Cardiac fibroblast (primary cell): ENCODE data around the gene PDZD2.

Source experiments
- DNase-seq, 2 donors: peaks; one replicate each; pipeline versions ENCODE4 v3.0.0 to v3.0.0-alpha.2; 2010; ENCODE audit warnings: low read depth in 2 of 2
- H3K4me3 ChIP-seq, 2 donors: replicated peaks in 1 of 2; 1 replicate in 1 of 2; 2 replicates in 1 of 2; pipeline ENCODE4 v1.5.1; 2011; ENCODE audit warnings: low read depth in 2 of 2, low read length in 2 of 2, mild to moderate bottlenecking in 2 of 2, moderate library complexity in 1 of 2
- TF ChIP-seq, protein P1 (sequence below): IDR thresholded peaks from one replicate; pipeline ENCODE4 v1.5.1; 2011; ENCODE audit warnings: low read depth, mild to moderate bottlenecking, low read length, inconsistent platforms

PDZD2 gene

DNA sequence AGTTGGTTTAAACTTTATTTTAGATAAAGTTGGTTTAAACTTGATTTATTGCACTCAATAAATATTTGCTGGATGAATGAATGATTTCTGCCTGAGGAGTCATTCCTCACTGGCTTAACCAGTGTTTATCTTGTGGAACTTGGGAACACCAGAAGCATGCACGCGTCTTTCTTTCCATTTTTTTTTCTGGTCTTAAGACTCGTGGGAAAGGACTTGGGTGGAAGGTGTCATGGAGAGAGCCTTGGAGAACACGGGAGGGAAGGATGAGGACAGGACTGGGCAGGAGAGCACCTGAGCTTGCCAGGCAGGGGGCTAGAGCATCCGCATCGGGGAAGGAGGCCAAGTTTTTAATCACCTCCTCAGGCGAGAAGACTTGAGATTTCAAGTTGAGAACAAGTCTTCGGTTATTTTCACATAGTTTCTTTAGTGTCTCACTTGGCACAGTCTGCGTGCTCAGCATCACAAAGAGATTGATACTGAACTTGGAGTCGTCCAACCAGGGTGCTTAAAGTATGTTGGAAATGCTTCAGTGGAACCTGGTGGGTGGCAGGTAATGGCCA is 144.2 kb downstream of the PDZD2 start:
- TF ChIP-seq, protein P1, sequence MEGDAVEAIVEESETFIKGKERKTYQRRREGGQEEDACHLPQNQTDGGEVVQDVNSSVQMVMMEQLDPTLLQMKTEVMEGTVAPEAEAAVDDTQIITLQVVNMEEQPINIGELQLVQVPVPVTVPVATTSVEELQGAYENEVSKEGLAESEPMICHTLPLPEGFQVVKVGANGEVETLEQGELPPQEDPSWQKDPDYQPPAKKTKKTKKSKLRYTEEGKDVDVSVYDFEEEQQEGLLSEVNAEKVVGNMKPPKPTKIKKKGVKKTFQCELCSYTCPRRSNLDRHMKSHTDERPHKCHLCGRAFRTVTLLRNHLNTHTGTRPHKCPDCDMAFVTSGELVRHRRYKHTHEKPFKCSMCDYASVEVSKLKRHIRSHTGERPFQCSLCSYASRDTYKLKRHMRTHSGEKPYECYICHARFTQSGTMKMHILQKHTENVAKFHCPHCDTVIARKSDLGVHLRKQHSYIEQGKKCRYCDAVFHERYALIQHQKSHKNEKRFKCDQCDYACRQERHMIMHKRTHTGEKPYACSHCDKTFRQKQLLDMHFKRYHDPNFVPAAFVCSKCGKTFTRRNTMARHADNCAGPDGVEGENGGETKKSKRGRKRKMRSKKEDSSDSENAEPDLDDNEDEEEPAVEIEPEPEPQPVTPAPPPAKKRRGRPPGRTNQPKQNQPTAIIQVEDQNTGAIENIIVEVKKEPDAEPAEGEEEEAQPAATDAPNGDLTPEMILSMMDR: no peak
- no peak for DNase-seq
- no peak overlapping the region for H3K4me3 ChIP-seq

DNA sequence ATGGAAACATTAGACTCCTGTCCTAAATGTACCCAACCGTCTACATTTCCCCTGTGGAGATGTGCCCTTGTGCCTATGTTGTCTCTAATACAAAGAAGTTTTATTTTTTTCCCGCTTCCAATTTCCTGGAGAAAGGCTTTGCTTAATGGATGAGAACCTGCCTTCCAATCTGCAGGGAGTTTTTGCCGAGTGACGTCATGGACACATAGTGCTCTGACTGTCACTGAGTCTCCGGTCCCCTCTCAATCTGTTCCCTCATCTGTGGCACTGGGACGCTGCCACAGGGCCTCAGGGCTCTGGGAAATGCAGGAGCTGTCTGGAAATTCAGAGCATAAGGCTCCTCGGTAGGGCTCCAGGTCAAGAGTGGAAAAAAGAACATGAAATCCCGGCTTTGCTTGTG is 144.8 kb downstream of the PDZD2 start:
- no peak overlapping the region for H3K4me3 ChIP-seq
- no peak for DNase-seq
- TF ChIP-seq, protein P1: no peak

DNA sequence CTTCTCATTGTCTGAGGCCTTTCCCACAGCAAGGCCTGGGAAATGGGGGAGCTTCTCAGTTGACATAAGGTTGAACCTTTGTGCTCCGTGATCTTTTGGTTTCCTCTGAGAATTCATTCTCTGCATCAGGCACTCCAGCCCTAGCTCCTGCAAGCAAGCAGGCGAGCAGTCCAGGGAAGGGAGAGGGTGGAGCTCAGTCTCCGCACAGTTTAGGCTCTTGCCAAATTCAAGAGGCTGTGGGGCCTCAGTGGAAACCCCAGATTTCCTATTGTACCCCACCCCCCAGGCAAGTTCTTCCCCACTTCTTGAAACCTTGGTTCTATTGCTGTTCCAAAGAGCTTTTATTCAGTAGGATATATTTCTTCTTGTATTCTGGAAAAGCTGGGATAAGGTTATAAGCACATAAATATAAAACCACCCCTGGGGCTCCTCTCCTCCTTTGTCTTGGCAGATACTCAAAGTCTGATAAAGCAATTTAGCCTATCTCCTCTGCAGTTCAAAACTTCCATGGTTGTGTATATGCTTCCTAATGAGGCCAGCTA is 147.2 kb downstream of the PDZD2 start:
- H3K4me3 ChIP-seq: no peak overlapping the region
- no peak for DNase-seq
- TF ChIP-seq, protein P1: no peak

DNA sequence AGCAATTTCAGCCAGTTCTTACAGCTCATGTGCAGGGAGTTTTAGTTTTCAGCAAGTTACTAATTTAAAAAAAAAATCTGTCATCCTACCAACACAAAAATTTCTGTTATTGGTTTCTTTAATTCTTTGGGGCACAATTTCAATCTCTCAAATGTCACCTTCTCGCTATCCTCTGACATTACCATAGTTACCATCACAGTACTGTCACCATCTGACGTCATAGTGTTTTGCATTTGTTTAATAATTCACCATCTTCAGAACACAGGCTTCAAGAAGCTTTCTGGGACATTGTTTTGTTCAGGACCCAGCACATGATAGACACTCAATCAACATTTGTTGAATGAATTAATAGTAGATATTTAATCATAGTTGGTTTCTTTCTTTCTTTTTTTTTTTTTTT is 155.1 kb downstream of the PDZD2 start:
- H3K4me3 ChIP-seq: no peak overlapping the region
- TF ChIP-seq, protein P1: no peak
- no peak for DNase-seq

DNA sequence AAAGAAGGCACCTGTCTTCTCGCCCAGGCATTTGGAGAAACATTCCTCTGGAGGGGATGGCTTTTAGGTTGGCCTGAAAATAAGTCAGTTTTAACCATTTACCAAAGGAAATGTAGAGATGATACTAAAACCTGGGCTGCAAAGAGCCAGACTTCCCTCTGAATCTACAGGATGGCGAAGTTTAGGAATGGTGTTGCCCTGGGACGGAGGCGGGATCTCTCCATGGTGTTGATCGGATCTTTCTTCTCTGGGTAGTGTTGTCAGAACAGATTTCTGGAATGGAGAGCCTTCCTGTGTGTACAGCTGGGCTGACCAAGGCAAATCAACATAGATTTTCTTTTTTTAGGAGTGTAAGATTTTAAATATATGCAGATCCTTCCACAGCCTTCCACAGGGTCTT is 159.2 kb downstream of the PDZD2 start:
- TF ChIP-seq, protein P1: no peak
- no peak overlapping the region for H3K4me3 ChIP-seq
- no peak for DNase-seq

DNA sequence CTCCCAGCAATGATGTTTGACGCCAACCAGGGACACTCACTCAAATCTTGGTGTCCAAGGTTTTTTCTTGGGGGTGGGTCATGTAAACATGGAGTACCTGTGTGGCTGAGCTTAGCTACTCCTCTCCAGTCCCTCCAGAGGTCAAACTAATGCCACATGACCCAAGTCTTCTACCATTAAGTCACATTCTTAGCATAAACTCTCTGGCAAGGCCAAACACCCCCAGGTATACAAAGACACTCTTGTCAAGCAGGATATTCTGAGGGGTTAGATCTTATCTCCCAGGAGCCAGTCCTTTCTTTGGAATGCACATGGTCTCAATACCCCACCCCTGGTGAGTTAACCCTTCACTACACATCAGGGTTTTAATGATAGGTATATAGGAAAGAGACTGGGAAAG is 161.4 kb downstream of the PDZD2 start:
- no peak overlapping the region for H3K4me3 ChIP-seq
- no peak for DNase-seq
- TF ChIP-seq, protein P1: no peak
